Measurements from ENCODE around the gene PRELID3B.

PRELID3B gene

DNA sequence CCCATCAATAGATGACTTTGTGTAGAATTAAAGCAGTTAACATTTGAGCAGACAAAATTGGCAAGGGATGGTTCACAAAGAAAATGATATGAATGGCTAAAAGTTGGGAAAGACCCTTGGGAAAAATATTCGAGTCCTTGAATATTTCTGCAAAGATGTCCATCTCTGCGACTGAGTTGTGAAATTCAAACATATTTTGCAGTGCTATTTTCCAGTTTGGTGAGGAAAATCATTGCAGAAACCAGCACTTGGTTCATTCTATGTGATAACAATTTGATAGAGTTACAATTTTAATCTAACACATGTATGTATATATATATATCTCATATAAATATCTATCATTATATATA lies 6.1 kb upstream of the PRELID3B start:
- H3K27ac ChIP-seq: no peak overlapping the region

DNA sequence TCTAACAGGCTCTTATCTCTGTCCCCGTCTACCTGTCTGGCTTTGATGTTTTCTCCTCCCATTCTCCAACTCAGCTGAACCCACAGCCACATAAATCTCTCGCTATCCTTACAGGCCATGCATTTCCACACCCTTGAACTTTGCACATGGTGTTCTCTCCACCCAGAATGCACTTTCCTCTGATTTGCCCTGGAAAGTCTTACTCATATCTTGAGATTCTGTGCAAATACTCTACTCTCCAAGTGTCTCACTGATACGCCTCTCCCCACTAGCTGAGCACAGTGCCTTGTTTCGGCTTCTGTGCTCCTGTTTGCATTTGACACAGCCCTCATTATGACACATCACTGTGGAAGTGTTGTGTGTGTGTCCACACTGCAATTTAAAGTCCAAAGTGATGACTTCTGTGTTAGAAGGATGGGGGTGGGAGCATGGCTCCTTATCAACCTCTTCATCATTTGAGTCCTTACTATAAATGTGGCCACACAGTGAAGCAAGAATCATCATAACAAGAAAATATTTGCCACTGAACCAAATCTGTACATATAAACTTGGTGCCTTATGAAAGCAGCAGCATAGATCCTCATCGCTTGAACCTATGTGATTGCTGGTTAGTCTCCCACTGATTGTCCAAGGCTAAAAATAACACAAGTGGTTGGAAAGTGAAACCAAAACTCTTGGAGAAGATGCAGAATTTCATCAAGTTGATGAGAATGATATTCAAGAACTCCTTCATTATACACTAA lies 5.5 kb upstream of the PRELID3B start:
- H3K27ac ChIP-seq: no peak overlapping the region
- H3K36me3 ChIP-seq: no peaks in the 10 kb centered on the region
- H3K9me3 ChIP-seq (ENCODE audit: severe bottlenecking): no peaks in the 10 kb centered on the region
- no peak overlapping the region for H3K4me3 ChIP-seq (ENCODE audit: low read depth, low read length)
- TF ChIP-seq, protein P1, sequence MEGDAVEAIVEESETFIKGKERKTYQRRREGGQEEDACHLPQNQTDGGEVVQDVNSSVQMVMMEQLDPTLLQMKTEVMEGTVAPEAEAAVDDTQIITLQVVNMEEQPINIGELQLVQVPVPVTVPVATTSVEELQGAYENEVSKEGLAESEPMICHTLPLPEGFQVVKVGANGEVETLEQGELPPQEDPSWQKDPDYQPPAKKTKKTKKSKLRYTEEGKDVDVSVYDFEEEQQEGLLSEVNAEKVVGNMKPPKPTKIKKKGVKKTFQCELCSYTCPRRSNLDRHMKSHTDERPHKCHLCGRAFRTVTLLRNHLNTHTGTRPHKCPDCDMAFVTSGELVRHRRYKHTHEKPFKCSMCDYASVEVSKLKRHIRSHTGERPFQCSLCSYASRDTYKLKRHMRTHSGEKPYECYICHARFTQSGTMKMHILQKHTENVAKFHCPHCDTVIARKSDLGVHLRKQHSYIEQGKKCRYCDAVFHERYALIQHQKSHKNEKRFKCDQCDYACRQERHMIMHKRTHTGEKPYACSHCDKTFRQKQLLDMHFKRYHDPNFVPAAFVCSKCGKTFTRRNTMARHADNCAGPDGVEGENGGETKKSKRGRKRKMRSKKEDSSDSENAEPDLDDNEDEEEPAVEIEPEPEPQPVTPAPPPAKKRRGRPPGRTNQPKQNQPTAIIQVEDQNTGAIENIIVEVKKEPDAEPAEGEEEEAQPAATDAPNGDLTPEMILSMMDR (IDR thresholded peaks at IDR 0.05; ENCODE audit: low read depth, low read length): no peak
- DNase-seq: no peak
- no peaks in the 10 kb centered on the region for H3K27me3 ChIP-seq (ENCODE audit: insufficient read depth, low read depth, severe bottlenecking)

More for the DNA sequence above, 6.1 kb upstream of the PRELID3B start:
- Histone ChIP-seq H3K36me3 (no peaks in the 10 kb centered on the region), H3K4me3 (ENCODE audit: low read depth, low read length) (no peak overlapping the region), H3K9me3 (ENCODE audit: severe bottlenecking) (no peaks in the 10 kb centered on the region), H3K27me3 (ENCODE audit: insufficient read depth, low read depth, severe bottlenecking) (no peaks in the 10 kb centered on the region)
- DNase-seq: no peak
- TF ChIP-seq, protein P1 (IDR thresholded peaks at IDR 0.05; ENCODE audit: low read depth, low read length): no peak

DNA sequence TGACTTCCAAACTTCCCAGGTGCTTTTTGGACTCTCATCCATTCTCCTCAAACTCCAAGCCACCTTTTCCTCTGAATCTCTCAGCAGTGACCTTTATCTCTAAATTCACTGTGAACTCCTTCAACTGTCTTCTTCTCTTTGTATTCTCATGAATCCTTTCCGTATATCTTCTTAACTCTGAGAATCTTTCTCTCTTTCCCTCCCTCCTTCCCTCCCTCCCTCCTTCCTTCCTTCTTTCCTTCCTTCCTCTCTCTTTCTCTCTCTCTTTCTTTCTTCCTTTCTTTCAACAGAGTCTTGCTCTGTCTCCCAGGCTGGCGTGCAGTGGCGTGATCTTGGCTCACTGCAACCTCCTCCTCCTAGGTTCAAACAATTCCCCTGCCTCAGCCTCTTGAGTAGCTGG lies 4.3 kb upstream of the PRELID3B start:
- Histone ChIP-seq H3K36me3 (no peaks in the 10 kb centered on the region; the same call in 1 of the 2 replicates), H3K9me3 (ENCODE audit: severe bottlenecking) (no peaks in the 10 kb centered on the region), H3K4me3 (ENCODE audit: low read depth, low read length) (no peak overlapping the region), H3K27me3 (ENCODE audit: insufficient read depth, low read depth, severe bottlenecking) (no peaks in the 10 kb centered on the region), H3K27ac (no peak overlapping the region)
- TF ChIP-seq, protein P1 (IDR thresholded peaks at IDR 0.05; ENCODE audit: low read depth, low read length): no peak
- DNase-seq: no peak

DNA sequence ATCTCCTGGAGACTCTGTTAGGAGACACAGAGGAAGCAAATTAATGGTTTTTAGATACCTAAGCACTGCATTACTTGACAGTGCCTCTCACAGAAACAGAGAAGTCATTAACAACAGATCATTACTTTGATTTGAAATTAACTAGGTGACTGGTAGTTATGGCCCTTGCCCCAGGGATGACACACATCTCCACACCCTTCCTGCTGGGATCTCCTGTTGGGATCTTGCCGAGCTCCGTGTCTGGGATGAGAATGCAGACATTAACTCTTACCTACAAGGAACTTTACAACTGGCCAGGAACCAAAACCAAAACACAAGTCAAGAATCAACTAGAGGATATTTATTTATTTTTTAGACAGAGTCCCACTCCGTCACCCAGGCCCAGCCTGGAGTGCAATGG lies 2.2 kb upstream of the PRELID3B start:
- TF ChIP-seq, protein P1 (IDR thresholded peaks at IDR 0.05; ENCODE audit: low read depth, low read length): no peak
- H3K4me3 ChIP-seq (ENCODE audit: low read depth, low read length): no peak overlapping the region
- no peak for DNase-seq
- no peaks in the 10 kb centered on the region for H3K27me3 ChIP-seq (ENCODE audit: insufficient read depth, low read depth, severe bottlenecking)
- peaks cover 19% of the 10 kb centered on the region for H3K36me3 ChIP-seq
- no peak overlapping the region for H3K27ac ChIP-seq
- no peaks in the 10 kb centered on the region for H3K9me3 ChIP-seq (ENCODE audit: severe bottlenecking)

DNA sequence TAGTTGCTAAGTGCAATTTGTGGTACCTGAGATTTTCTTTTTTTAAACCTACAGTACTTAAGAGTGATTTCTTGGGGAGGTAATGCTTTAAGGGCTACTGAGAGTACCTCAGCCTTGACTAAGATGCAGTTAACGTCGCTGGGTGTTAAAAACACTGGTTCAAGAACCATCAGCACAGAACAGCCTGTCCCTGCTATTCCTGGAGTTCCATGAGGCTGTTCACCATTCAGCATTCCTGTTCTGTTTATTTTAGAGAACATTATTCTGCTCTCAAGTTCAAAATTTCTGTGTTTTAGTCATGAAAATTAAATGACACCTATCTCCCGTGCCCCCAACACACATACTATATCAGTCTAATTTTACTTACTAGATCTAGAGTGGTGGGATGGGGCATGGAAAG lies 1.7 kb upstream of the PRELID3B start:
- no peak overlapping the region for H3K27ac ChIP-seq
- no peaks in the 10 kb centered on the region for H3K9me3 ChIP-seq (ENCODE audit: severe bottlenecking)
- H3K27me3 ChIP-seq (ENCODE audit: insufficient read depth, low read depth, severe bottlenecking): no peaks in the 10 kb centered on the region
- H3K4me3 ChIP-seq (ENCODE audit: low read depth, low read length): no peak overlapping the region
- H3K36me3 ChIP-seq: peaks cover 24% of the 10 kb centered on the region
- TF ChIP-seq, protein P1 (IDR thresholded peaks at IDR 0.05; ENCODE audit: low read depth, low read length): no peak
- no peak for DNase-seq

DNA sequence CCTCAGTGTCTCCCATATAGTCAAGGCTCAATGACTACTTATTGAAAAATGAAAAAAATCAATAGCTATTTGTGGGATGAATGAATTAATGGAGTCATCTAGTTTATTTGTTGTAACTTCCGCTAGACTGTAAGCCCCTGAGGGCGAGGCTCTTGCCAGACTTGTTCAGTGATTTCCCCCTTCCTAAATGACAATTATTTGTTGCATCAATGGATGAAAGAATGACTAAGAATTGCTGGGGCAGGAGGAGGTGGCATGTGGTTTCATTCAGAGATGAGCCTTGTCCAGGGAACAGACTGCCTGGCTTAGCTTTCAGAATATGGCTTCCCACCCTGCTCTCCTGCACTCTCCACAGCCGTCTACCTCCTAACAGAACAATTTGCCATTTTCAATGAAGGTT lies 1.1 kb upstream of the PRELID3B start:
- Histone ChIP-seq H3K36me3 (peaks cover 25% of the 10 kb centered on the region), H3K27ac (no peak overlapping the region), H3K9me3 (ENCODE audit: severe bottlenecking) (no peaks in the 10 kb centered on the region), H3K4me3 (ENCODE audit: low read depth, low read length) (no peak overlapping the region), H3K27me3 (ENCODE audit: insufficient read depth, low read depth, severe bottlenecking) (no peaks in the 10 kb centered on the region)
- no peak for DNase-seq
- TF ChIP-seq, protein P1 (IDR thresholded peaks at IDR 0.05; ENCODE audit: low read depth, low read length): no peak

Data from WERI-Rb-1 (cell line).